ENCODE measurements around the gene IL22. TPM values are rescaled to one million over a fixed set of nuclear protein-coding genes. Genes with fewer than 3 reads are reported as not detected.

IL22 gene
- total RNA-seq, 1 donor from 2014 or later = not detected

DNA sequence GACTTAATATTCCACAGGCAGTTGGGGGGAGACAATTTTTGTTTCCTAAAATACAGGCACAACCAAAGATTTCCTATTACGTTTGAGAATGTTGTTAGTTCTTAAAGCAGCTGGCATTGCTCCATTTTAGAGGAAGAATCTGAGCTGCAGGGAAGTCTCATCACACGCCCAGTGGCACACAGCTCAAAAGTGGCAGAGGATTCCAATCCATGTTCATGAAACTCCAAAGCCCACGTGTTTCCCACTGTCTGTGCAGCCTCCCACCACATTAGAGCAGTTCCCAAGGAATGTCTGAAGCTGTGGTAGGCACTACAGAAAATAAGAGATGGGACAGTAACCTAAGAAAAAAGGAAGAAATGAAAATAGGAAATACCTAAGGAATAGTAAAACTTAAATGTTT is 21.7 kb downstream of the IL22 start:
- DNase-seq = no peak
- TF ChIP-seq CTCF (IDR thresholded peaks at IDR 0.05; ENCODE audit: borderline replicate concordance) = no peak
- Histone ChIP-seq H3K36me3 (no peaks in the 10 kb centered on the region), H3K27ac (replicated peaks) (no peak overlapping the region), H3K9me3 (replicated peaks) (no peaks in the 10 kb centered on the region), H3K27me3 (ENCODE audit: low read depth) (no peaks in the 10 kb centered on the region), H3K4me1 (peaks cover 6% of the 10 kb centered on the region), H3K4me3 (no peak overlapping the region)
- intact Hi-C loops (cut with micrococcal nuclease) = no loop called here

DNA sequence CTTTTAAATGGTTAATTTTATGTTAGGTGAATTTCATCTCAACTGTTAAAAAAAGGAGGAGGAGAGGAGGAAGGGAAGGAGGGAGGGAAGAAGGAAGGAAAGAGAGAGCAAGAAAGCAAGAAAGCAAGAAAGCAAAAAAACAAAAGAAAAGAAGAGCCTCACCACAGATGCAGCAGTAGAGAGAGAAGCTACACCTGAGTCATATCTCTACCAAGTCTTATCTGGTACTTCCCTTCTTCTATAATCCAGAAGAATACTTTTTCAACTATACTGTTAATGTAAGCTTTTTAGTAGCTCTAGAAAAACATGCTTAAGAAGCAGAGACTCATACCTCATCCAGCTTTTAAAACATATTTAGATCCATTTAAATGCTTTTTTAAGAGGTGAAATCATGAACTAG is 22.2 kb downstream of the IL22 start:
- Histone ChIP-seq H3K4me3 (no peak overlapping the region), H3K36me3 (no peaks in the 10 kb centered on the region), H3K27me3 (ENCODE audit: low read depth) (no peaks in the 10 kb centered on the region), H3K4me1 (peaks cover 1% of the 10 kb centered on the region), H3K9me3 (replicated peaks) (no peaks in the 10 kb centered on the region), H3K27ac (replicated peaks) (no peak overlapping the region)
- DNase-seq = no peak
- intact Hi-C loops (cut with micrococcal nuclease) = no loop called here
- TF ChIP-seq CTCF (IDR thresholded peaks at IDR 0.05; ENCODE audit: borderline replicate concordance) = no peak

DNA sequence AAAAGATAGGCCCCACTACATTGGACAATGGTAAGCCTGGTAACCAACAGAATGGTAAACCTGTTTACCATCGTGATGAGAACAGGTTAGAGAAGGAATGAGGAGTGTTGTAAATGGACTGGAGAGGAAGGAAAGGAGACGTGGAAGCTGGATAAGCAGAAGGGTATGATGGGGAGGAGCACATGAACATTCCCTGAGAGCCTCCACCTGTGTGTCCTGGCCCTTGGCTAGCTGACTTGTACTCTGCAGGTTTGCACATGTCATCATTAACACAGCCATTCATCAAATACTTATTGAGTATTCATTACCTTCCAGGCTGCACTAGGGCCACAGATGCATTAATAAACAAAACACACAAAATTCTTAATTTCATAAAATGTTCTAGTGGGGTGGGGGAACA is 23.4 kb downstream of the IL22 start:
- no peaks in the 10 kb centered on the region for H3K9me3 ChIP-seq (replicated peaks)
- no peaks in the 10 kb centered on the region for H3K27me3 ChIP-seq (ENCODE audit: low read depth)
- no peaks in the 10 kb centered on the region for H3K4me1 ChIP-seq
- DNase-seq = no peak
- intact Hi-C loops (cut with micrococcal nuclease) = no loop called here
- H3K4me3 ChIP-seq = no peak overlapping the region
- no peak for TF ChIP-seq CTCF (IDR thresholded peaks at IDR 0.05; ENCODE audit: borderline replicate concordance)
- H3K27ac ChIP-seq (replicated peaks) = no peak overlapping the region
- no peaks in the 10 kb centered on the region for H3K36me3 ChIP-seq

DNA sequence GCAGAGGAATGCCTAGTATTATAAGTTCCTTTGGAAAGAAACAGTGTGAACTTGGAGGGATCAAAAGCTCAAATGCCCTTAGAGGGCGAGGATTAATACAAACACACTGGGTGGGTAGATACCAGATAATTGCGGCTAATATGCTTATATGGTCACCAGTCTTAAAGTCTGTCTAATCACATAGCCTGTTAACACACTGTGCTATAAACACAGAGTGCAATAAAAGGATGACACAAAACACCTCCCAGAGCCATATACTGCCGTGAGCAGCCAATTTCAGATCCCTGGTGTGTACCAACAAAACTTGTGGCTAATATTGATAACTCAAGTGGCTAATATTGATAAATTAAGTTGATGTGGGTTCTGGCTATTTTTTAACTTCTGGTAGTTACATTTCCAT is 26.0 kb downstream of the IL22 start:
- Histone ChIP-seq H3K36me3 (no peaks in the 10 kb centered on the region), H3K27ac (replicated peaks) (no peak overlapping the region), H3K27me3 (ENCODE audit: low read depth) (no peaks in the 10 kb centered on the region), H3K4me3 (no peak overlapping the region), H3K9me3 (replicated peaks) (no peaks in the 10 kb centered on the region), H3K4me1 (peaks cover 7% of the 10 kb centered on the region)
- no peak for DNase-seq
- intact Hi-C loops (cut with micrococcal nuclease) = no loop called here
- no peak for TF ChIP-seq CTCF (IDR thresholded peaks at IDR 0.05; ENCODE audit: borderline replicate concordance)

GRCh38 chr12:68225576-68226476 is 27.6 kb downstream of the IL22 start, which contains the start of gene IL26:
Gene IL26, minus strand, starts transcription at chr12:68225810. Its CDS starts 54 bp downstream, at chr12:68225756.
- intact Hi-C loops (cut with micrococcal nuclease) = no loop called here
- H3K4me1 ChIP-seq = peaks cover 10% of the 10 kb centered on the region
- TF ChIP-seq CTCF (IDR thresholded peaks at IDR 0.05; ENCODE audit: borderline replicate concordance) = no peak

More at GRCh38 chr12:68225576-68226476, 27.6 kb downstream of the IL22 start, which contains the start of gene IL26:
- Histone ChIP-seq H3K36me3 (no peaks in the 10 kb centered on the region), H3K27ac (replicated peaks) (no peak within 1 kb of the TSS), H3K9me3 (replicated peaks) (no peaks in the 10 kb centered on the region), H3K4me3 (no peak within 1 kb of the TSS), H3K27me3 (ENCODE audit: low read depth) (no peaks in the 10 kb centered on the region)
- DNase-seq = no peak

Measured in left ventricle myocardium inferior (tissue), 1 donor.